Muscle of leg (tissue), 11 donors: ENCODE data around the gene PTOV1. TPM values are rescaled to one million over a fixed set of nuclear protein-coding genes. Genes with fewer than 3 reads are reported as not detected.

Experiments used
- DNase-seq: peaks from one replicate; pipeline ENCODE4 v3.0.0; 2013
- H3K27ac ChIP-seq: one replicate; pipeline ENCODE4 v1.5.1; 2013; ENCODE audit warnings: mild to moderate bottlenecking, low read length, control low read depth
- H3K27me3 ChIP-seq: one replicate; pipeline ENCODE4 v1.6.1; 2013; ENCODE audit warnings: low read length; ENCODE audit not compliant: control insufficient read depth, insufficient read depth
- H3K36me3 ChIP-seq: one replicate; pipeline ENCODE4 v1.6.1; 2013; ENCODE audit warnings: low read length; ENCODE audit not compliant: control insufficient read depth, insufficient read depth
- H3K4me1 ChIP-seq: one replicate; pipeline ENCODE4 v1.6.1; 2013; ENCODE audit warnings: low read length; ENCODE audit not compliant: control insufficient read depth, insufficient read depth
- H3K4me3 ChIP-seq: one replicate; pipeline ENCODE4 v1.5.1; 2013; ENCODE audit warnings: low read length, control low read depth
- H3K9me3 ChIP-seq: replicated peaks from 2 replicates; pipeline ENCODE4 v1.6.1; 2013; ENCODE audit warnings: low read depth, low read length; ENCODE audit not compliant: control insufficient read depth
- WGBS: methylation state at CpG from one replicate; pipeline ENCODE4 v1.1.5; 2013; ENCODE audit warnings: missing lambda C conversion rate; ENCODE audit not compliant: insufficient coverage; 5-methylcytosine and 5-hydroxymethylcytosine counted together
- polyA plus RNA-seq, 8 donors: library from polyadenylated mRNA; unstranded; fragments of 120-200 nt; gene quantifications; one replicate each; pipeline versions ENCODE4 v1.2.1 to v1.2.3, GENCODE V29; 2013; ENCODE audit warnings: inconsistent platforms in 1 of 8, low replicate concordance in 1 of 8; ENCODE audit not compliant: insufficient read length in 8 of 8, insufficient read depth in 1 of 8
- total RNA-seq: library from RNA; stranded (reverse); fragments of 120-200 nt; gene quantifications from one replicate; pipeline ENCODE4 v1.2.4, GENCODE V29; 2013

The PTOV1 gene
- total and polyA plus RNA-seq, 9 donors, result 140 to 239 (median 223) TPM

DNA sequence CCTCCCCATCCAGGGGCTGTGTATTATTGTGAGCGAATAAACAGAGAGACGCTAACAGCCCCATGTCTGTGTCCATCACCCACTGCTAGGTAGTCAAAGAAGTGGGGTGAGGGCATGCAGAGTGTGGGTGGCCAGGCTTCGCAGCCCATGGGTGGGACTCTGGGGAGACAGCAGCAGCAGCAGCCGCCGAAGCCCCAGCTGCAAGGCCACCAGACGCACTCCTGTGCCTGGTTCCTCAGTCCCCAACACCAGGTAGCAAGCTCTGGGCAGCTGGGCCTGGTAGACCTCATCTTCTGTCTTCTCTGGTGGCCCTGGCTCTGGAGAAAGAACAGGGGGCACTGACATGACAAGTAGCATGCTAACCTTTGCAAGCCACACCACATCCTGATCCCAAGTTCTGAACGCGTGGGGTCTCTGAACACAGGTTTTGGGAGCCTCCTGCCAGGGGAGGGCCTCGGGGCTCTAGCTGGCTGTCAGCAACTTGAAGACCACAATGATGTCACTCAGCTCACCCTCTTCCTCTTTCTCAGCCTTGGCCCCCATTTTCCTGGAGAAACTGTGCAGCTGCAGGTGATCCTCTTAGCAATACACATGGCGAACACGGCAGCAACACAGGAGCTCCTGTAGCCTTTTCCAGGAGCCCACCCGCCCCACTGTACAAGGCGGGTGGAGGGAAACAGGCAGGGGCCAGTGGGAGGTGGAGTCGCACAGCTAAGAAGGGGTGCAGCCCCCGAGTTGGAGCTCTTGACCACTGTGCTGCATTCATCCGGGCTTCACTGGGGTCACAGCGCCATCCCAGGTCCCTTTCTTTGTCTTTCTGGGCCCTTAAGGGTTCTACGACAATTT is 43.7 kb upstream of the PTOV1 start:
- Histone ChIP-seq H3K36me3 (peaks cover 44% of the 10 kb centered on the region), H3K27ac (no peak overlapping the region), H3K4me3 (no peak overlapping the region), H3K9me3 (no peaks in the 10 kb centered on the region), H3K27me3 (no peaks in the 10 kb centered on the region), H3K4me1 (peaks cover 28% of the 10 kb centered on the region)
- peak; percentile 50 for DNase-seq
- WGBS, result 74% methylated on average over 15 of the region's 18 CpGs

DNA sequence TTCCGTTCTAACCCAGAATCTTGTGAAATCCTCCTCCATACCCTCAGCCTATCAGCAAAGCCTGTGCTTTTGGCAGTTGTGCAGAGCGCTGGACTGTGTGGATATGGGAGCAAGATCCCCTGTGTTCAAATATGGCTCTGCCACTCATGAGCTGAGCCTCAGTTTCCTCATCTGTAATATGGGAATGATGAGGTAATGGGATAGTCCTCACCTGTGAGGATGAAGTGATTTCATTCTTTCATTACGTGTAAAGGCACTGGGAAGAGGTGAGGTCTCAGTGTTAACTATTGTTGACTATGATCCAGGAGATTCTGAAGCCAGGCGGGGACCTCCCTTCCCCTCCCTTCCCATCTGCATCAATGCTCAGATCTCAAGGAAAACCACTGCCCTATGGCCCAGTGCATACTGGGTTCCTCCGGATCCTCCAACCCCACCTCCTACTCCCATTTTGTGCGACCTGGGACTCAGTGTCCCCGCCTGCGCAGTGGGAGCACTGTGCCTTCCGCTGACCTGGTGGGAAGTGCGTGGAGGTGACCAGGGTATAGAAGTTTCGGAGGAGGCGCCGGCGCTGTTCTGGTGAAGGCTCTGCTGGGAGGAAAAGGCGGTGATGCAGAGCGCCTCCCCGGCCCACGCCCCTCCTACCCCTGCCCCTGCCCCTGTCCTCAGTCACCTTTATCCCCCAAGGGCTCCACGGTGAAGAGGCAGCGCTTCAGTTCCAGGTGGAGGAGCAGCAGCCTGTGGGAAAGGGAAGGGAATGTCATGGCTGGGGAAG is 42.9 kb upstream of the PTOV1 start:
- no peaks in the 10 kb centered on the region for H3K9me3 ChIP-seq
- peaks cover 28% of the 10 kb centered on the region for H3K4me1 ChIP-seq
- H3K27me3 ChIP-seq, result no peaks in the 10 kb centered on the region
- H3K36me3 ChIP-seq, result peaks cover 38% of the 10 kb centered on the region
- no peak overlapping the region for H3K4me3 ChIP-seq
- peak overlapping the region; percentile 74 for H3K27ac ChIP-seq
- DNase-seq, result peak; percentile 34
- 80% methylated on average over 1 of the region's 20 CpGs for WGBS

DNA sequence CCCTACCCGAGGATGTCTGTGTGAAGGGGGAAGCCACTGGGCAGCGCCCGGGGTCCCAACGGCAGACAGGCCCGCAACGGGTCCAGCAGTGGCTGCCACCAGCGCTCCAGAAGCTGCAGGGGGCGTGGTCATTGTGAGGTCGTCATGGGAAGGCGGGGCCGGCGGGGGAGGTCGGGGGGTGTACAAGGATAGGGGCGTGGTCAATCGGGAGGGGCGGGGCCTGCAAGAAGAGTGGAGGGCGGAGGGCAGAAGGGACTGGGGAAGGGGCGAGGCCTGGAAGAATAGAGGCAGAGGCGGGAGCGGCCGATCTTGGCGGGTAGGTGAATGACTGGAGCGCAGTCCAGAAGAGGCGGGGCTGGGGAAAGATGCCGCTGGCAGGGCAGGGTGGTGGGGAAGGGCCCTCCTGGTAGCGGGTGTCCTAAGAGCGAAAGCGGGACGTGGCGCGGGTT is 42.2 kb upstream of the PTOV1 start:
- DNase-seq, result peak; percentile 93
- WGBS, result 3% methylated on average over 30 of the region's 31 CpGs
- H3K27me3 ChIP-seq, result no peaks in the 10 kb centered on the region
- H3K4me1 ChIP-seq, result peaks cover 27% of the 10 kb centered on the region
- peak overlapping the region; percentile 88 for H3K27ac ChIP-seq
- peak overlapping the region; percentile 81 for H3K4me3 ChIP-seq
- H3K36me3 ChIP-seq, result peaks cover 32% of the 10 kb centered on the region
- no peaks in the 10 kb centered on the region for H3K9me3 ChIP-seq

DNA sequence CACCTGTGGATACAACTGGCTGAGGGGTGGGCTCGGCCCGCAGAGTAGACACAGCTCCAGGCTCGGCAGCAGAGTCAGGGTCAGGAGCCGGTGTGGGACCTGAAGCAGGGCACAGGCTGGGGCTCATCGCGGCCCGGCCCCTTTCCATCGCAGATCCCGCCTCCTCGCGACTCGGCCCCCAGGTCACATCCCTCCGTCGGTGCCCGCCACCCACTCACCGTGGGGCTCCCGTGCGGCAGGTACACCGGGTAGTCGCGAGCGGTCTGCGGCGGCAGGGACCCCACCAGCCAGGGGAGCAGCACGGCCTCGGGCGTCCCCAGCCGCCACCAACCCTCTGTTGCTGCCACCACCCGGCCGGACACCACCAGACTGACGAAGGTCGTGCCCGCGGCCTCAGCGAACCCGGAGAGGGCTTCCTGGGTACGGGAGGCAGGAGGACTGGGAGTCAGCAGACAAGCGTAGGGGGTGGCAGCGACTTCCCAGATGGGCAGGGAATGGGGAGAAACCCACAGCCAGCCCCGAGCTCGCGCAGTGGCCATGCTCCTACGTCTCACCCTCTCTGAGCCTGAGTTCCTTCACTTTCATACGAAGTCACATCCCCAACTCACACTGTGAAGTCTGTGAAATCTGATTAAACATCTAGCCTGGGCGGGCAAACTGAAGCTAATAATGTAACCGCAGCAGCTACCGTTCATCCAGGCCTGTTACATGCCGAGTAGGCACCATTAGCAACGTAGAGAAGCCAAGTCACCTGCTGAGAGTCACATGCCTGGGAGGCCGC is 41.6 kb upstream of the PTOV1 start:
- peak; percentile 54 for DNase-seq
- peak overlapping the region; percentile 88 for H3K27ac ChIP-seq
- H3K4me3 ChIP-seq, result peak overlapping the region; percentile 81
- H3K27me3 ChIP-seq, result no peaks in the 10 kb centered on the region
- H3K36me3 ChIP-seq, result peaks cover 27% of the 10 kb centered on the region
- H3K9me3 ChIP-seq, result no peaks in the 10 kb centered on the region
- 9% methylated on average over 31 of the region's 50 CpGs for WGBS
- H3K4me1 ChIP-seq, result peaks cover 27% of the 10 kb centered on the region

DNA sequence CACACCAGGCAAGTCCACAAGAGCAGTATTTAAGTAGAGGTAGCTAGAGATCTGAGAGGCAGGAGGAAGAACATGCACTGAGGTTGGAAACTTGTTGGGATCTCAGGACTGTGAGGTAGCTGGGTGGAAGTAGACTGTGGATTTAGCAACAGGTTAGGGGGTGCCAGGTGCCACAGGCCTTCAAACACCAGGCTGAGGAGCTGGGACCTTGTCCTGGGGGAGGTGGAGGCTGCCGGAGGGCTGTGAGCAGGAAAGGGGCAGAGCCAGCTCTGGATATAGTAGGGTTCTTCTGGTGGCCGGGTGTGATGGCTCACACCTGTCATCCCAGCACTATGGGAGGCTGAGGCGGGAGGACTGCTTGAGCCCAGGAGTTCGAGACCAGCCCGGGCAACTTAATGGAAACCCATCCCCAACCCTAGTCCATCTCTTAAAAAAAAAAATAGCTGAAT is 41.0 kb upstream of the PTOV1 start:
- Histone ChIP-seq H3K4me1 (peaks cover 27% of the 10 kb centered on the region), H3K9me3 (no peaks in the 10 kb centered on the region), H3K36me3 (peaks cover 22% of the 10 kb centered on the region), H3K27ac (peak overlapping the region; percentile 88), H3K27me3 (no peaks in the 10 kb centered on the region), H3K4me3 (no peak overlapping the region)
- no peak for DNase-seq
- WGBS, result 75% methylated on average over 4 of the region's 5 CpGs

DNA sequence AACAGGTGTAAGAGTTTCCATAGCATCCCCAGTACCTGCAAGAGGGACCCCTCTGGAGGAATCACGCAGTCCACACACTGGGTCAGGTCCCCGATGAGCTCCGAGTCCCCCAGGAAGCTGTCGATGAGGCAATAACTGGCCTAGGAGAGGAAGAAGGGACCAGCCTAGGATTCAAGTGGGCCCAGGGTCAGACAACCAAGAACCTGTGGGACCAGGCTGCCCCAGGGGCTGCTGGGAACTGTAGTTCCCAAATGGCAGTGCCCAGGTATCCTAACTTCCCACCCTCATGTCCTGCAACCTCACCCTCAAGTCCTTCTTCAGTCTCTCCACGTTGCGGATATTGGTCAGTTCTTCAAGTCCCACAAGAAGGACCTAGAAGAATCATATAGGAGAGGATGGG is 39.6 kb upstream of the PTOV1 start:
- 95% methylated on average over 5 of the region's 6 CpGs for WGBS
- H3K27me3 ChIP-seq, result no peaks in the 10 kb centered on the region
- no peak overlapping the region for H3K27ac ChIP-seq
- peaks cover 11% of the 10 kb centered on the region for H3K36me3 ChIP-seq
- H3K9me3 ChIP-seq, result no peaks in the 10 kb centered on the region
- peak; percentile 20 for DNase-seq
- H3K4me1 ChIP-seq, result peaks cover 29% of the 10 kb centered on the region
- no peak overlapping the region for H3K4me3 ChIP-seq

DNA sequence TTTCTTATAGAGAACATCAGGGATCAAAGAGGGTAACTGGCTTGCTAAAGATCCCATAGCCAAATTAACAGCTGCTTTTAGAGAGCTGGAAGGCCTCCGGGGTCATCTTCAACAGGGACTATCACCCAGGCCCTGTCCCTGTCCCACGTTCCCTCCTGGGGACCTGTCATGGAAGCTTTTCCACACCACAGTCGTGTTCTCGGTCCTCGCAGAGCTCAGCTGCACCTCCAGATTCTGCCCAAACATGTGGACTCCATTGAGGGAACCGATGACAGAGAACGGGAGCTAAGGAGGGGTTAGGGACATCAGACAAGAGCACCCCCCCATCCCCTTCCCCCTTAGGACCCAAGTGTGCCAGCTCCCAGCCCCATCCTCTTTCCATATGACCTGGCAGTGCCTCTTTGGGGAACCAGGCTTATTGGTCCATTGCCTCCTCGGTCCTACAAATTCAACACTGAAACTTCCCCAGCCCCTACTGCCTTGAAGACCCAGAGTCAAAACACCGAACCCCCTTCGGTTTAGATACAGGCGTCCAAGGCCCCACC is 38.4 kb upstream of the PTOV1 start:
- Histone ChIP-seq H3K27me3 (no peaks in the 10 kb centered on the region), H3K9me3 (no peaks in the 10 kb centered on the region), H3K4me3 (peak overlapping the region; percentile 86), H3K4me1 (peaks cover 35% of the 10 kb centered on the region), H3K36me3 (no peaks in the 10 kb centered on the region), H3K27ac (peak overlapping the region; percentile 99)
- 29% methylated on average over 8 of the region's 11 CpGs for WGBS
- no peak for DNase-seq

DNA sequence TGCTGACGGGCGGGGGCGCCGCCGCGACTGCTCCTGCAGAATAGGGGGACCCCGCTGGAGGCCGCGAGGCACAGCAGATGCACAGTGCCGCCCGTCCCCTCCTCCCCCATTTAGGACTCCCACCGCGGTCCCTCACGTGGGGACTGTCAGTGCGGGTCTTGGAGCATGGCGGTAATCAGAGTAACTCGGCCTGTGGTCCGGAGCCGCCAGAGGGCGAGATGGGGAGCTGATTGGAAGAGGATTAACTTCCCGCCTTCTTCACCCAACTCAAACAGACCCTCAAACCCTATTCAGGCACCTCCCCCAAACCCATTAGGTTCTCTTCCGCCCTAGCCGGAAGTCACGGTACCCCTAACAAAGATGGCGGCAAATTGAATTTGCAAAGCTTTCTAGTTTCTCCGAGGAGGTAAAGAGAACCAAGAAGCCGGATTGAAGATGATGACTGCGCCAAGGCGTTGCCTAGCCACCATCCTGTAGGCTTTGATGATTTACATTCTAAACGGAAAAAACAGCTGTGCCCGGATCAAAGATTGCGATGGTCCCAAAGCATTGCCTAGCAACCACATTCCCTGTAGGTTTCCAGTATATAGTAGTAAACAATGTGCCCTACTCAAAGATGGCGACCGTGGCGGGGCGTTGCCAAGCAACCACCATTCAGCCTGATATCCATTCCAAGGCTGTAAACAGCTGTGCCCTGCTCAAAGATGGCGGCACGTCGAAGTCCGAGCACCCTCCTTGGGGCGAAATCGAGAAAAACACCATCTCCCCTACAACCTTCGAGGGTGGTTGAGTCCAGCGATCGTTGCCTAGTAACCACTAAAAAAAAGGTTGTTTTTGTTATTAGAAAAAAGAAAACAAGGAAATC is 37.7 kb upstream of the PTOV1 start, which contains the start of gene FUZ:
FUZ (minus strand) TSS at position 296 of the 865 bp plus-strand sequence; CDS start at position 110, 186 bp downstream.
- under 1% methylated on average over 18 of the region's 45 CpGs for WGBS
- Histone ChIP-seq H3K4me1 (peaks cover 35% of the 10 kb centered on the region), H3K36me3 (no peaks in the 10 kb centered on the region)

DNA sequence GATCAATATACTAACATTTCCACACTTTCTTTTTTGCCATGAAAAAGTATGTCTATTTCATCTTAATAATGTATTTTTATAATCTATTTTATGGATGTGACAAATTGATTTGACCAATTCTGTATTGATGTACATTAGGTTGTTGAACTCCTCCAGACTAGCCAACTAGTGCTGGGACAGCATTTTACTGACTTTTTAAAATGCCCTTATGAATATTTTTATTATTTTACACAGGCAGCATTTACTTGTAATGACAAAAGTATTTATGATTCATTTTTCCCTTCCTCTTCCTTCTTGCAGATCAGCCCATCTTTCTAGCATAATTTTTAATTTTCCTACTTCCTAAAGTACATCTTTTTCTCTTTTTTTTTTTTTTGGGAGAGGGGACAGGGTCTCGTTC is 36.9 kb upstream of the PTOV1 start:
- Histone ChIP-seq H3K9me3 (no peaks in the 10 kb centered on the region), H3K27ac (peak overlapping the region; percentile 99), H3K36me3 (no peaks in the 10 kb centered on the region), H3K27me3 (no peaks in the 10 kb centered on the region), H3K4me1 (peaks cover 34% of the 10 kb centered on the region), H3K4me3 (peak overlapping the region; percentile 86)
- DNase-seq, result peak; percentile 25
- WGBS, result no CpG with 5 or more reads among the region's 1 CpG

More for the DNA sequence above, 37.7 kb upstream of the PTOV1 start, which contains the start of gene FUZ:
- Histone ChIP-seq H3K27me3 (no peaks in the 10 kb centered on the region), H3K27ac (peak within 1 kb of the TSS; percentile 99), H3K4me3 (peak within 1 kb of the TSS; percentile 86), H3K9me3 (no peaks in the 10 kb centered on the region)
- DNase-seq, result peak; percentile 100
